Endodermal cell (in vitro differentiated cells): ENCODE data around the gene PHF8. TPM values are rescaled to one million over a fixed set of nuclear protein-coding genes. Genes with fewer than 3 reads are reported as not detected.

Experiments
- DNase-seq: peaks from one replicate; pipeline ENCODE4 v3.0.0-alpha.2; 2017
- H3K27ac ChIP-seq: 2 replicates; pipeline ENCODE4 v1.5.1; 2013; ENCODE audit warnings: mild to moderate bottlenecking, low read depth, low read length, moderate library complexity
- H3K27me3 ChIP-seq: 2 replicates; pipeline ENCODE4 v1.6.1; 2013; ENCODE audit warnings: mild to moderate bottlenecking, low read length, moderate library complexity; ENCODE audit not compliant: insufficient read depth, control insufficient read depth, poor library complexity, severe bottlenecking
- H3K36me3 ChIP-seq: 2 replicates; pipeline ENCODE4 v1.7.0; 2013; ENCODE audit warnings: mild to moderate bottlenecking, low read length, moderate library complexity; ENCODE audit not compliant: control insufficient read depth, insufficient read depth
- H3K4me1 ChIP-seq: one replicate; pipeline ENCODE4 v1.7.0; 2013; ENCODE audit warnings: low read length; ENCODE audit not compliant: control insufficient read depth, insufficient read depth
- H3K4me3 ChIP-seq: 2 replicates; pipeline ENCODE4 v1.5.1; 2013; ENCODE audit warnings: mild to moderate bottlenecking, low read length, moderate library complexity
- H3K9ac ChIP-seq: 2 replicates; pipeline ENCODE4 v1.6.1; 2013; ENCODE audit warnings: mild to moderate bottlenecking, low read length, moderate library complexity; ENCODE audit not compliant: poor library complexity, severe bottlenecking; ENCODE audit errors: extremely low read depth
- H3K9me3 ChIP-seq: 2 replicates; pipeline ENCODE4 v1.6.1; 2013; ENCODE audit warnings: mild to moderate bottlenecking, low read length, moderate library complexity; ENCODE audit not compliant: control insufficient read depth
- H3K27ac Mint-ChIP-seq: 2 replicates; pipeline ENCODE4 v1.8.0; 2020; ENCODE audit warnings: mixed read lengths
- H3K27me3 Mint-ChIP-seq: 2 replicates; pipeline ENCODE4 v1.8.0; 2021; ENCODE audit warnings: mild to moderate bottlenecking, mixed read lengths; ENCODE audit not compliant: insufficient read depth
- H3K36me3 Mint-ChIP-seq: 2 replicates; pipeline ENCODE4 v1.8.0; 2020; ENCODE audit warnings: low read depth, mixed read lengths
- H3K4me1 Mint-ChIP-seq: 2 replicates; pipeline ENCODE4 v1.8.0; 2020; ENCODE audit warnings: mixed read lengths
- H3K4me3 Mint-ChIP-seq: 2 replicates; pipeline ENCODE4 v1.8.0; 2020; ENCODE audit warnings: mild to moderate bottlenecking, moderate library complexity, mixed read lengths
- H3K9me3 Mint-ChIP-seq: 2 replicates; pipeline ENCODE4 v1.8.0; 2020; ENCODE audit warnings: mild to moderate bottlenecking, mixed read lengths
- WGBS, 2 experiments: methylation state at CpG; one replicate each; pipeline versions ENCODE4 v1.1.5 to v1.1.7; 2013; ENCODE audit warnings: missing lambda C conversion rate in 2 of 2, mixed read lengths in 1 of 2; ENCODE audit not compliant: insufficient coverage in 1 of 2, insufficient read length in 1 of 2; 5-methylcytosine and 5-hydroxymethylcytosine counted together
- total RNA-seq, 2 donors: library from RNA; stranded (reverse); fragmentation: NEBNext Ultra II Directional in 1 of 2; extraction: Animal tissue kit (Norgen Biotek cat#: 25700) in 1 of 2; gene quantifications; 2 replicates in 1 of 2; 3 replicates in 1 of 2; pipeline ENCODE4 v1.2.1, GENCODE V29; 2021
- TF ChIP-seq, protein P1 (sequence below): fragments of 200-600 bp; sonication (generic); conservative IDR thresholded peaks from 2 replicates; pipeline ENCODE4 v1.5.0; 2021; ENCODE audit warnings: antibody characterized with exemption, mild to moderate bottlenecking

The PHF8 gene
- total RNA-seq, 2 donors from 2014 or later = 30.6 to 36.4 TPM

DNA sequence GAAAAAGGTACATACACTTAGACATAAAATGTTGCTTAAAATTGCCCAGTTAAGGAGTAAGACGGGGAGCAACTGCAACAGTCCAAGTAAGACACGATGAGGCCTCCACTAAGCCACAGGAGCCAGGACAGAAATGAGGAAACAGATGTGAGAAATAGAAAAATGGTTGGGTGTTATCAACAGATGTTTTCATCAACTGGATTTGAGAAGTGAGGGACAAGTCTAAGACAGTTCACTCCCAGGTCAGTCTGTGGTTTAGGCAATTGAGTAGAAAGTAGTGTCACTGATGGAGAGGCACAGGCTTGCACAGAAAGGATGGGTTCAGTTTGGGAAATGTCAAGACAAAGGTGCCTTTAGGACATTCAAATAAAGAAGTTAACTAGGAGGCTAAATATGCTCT is 23.5 kb upstream of the PHF8 start:
- no peaks in the 10 kb centered on the region for H3K9me3 ChIP-seq
- H3K4me3 Mint-ChIP-seq = no peak overlapping the region
- WGBS, 2 experiments = 90% methylated on average over 2 of the region's 2 CpGs; no CpG with 5 or more reads in 1 of the 2 experiments
- H3K4me3 ChIP-seq = no peak overlapping the region
- peaks cover 58% of the 10 kb centered on the region for H3K9me3 Mint-ChIP-seq
- H3K4me1 Mint-ChIP-seq = no peaks in the 10 kb centered on the region
- H3K36me3 Mint-ChIP-seq = no peaks in the 10 kb centered on the region
- DNase-seq = no peak
- no peak overlapping the region for H3K9ac ChIP-seq
- H3K4me1 ChIP-seq = no peaks in the 10 kb centered on the region
- no peaks in the 10 kb centered on the region for H3K27me3 ChIP-seq
- H3K27me3 Mint-ChIP-seq = no peaks in the 10 kb centered on the region
- H3K36me3 ChIP-seq = no peaks in the 10 kb centered on the region
- no peak overlapping the region for H3K27ac ChIP-seq
- H3K27ac Mint-ChIP-seq = no peak overlapping the region
- TF ChIP-seq, protein P1, sequence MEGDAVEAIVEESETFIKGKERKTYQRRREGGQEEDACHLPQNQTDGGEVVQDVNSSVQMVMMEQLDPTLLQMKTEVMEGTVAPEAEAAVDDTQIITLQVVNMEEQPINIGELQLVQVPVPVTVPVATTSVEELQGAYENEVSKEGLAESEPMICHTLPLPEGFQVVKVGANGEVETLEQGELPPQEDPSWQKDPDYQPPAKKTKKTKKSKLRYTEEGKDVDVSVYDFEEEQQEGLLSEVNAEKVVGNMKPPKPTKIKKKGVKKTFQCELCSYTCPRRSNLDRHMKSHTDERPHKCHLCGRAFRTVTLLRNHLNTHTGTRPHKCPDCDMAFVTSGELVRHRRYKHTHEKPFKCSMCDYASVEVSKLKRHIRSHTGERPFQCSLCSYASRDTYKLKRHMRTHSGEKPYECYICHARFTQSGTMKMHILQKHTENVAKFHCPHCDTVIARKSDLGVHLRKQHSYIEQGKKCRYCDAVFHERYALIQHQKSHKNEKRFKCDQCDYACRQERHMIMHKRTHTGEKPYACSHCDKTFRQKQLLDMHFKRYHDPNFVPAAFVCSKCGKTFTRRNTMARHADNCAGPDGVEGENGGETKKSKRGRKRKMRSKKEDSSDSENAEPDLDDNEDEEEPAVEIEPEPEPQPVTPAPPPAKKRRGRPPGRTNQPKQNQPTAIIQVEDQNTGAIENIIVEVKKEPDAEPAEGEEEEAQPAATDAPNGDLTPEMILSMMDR = no peak

DNA sequence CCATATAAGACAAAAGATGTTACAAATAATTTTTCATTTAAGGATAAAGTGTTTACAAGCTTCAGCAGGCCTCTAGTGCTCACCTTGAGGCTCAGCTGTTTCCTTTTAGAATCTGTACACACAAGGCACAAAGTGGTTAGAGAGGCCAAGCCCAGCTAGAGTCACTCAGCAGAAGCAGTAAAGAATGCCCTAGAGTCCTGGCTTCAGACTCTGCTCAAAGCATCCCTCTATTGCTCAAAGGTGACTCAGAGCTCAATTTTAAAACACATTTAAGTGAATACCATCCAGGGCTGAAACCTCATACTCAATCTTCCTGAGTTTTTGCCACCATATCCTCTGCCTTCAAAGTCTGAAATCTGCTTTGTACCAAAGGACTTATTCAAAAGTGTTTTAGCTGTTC is 22.6 kb upstream of the PHF8 start:
- no peaks in the 10 kb centered on the region for H3K27me3 Mint-ChIP-seq
- H3K9ac ChIP-seq = no peak overlapping the region
- H3K4me3 Mint-ChIP-seq = no peak overlapping the region
- no peaks in the 10 kb centered on the region for H3K36me3 ChIP-seq
- peaks cover 67% of the 10 kb centered on the region for H3K9me3 Mint-ChIP-seq
- H3K27ac Mint-ChIP-seq = no peak overlapping the region
- no peaks in the 10 kb centered on the region for H3K4me1 ChIP-seq
- no peak overlapping the region for H3K27ac ChIP-seq
- TF ChIP-seq, protein P1 = no peak
- DNase-seq = no peak
- no peaks in the 10 kb centered on the region for H3K4me1 Mint-ChIP-seq
- H3K36me3 Mint-ChIP-seq = no peaks in the 10 kb centered on the region
- H3K27me3 ChIP-seq = no peaks in the 10 kb centered on the region
- H3K9me3 ChIP-seq = no peaks in the 10 kb centered on the region
- H3K4me3 ChIP-seq = no peak overlapping the region

DNA sequence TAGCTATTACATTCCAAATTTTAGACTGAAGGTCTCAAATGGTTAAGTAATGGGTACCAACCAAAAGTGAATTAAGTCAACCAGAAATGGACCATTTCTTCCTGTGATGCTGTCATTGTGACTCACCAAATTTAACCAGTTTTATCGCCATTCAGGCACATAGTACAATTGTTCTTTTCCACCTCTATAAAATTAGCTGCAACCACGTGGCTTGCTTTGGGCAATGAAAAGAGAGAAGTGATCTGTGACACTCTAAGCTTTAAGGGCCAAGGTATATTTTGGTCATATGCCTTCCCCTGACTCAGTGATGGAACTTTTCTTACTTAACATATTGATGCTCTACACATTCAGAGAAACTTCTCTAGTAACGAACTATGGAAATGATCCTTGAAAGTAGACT is 20.3 kb upstream of the PHF8 start:
- no peaks in the 10 kb centered on the region for H3K27me3 Mint-ChIP-seq
- 97 to 100% methylated on average over 1 to 3 of the region's 3 CpGs for WGBS, 2 experiments
- DNase-seq = no peak
- no peaks in the 10 kb centered on the region for H3K36me3 ChIP-seq
- H3K27me3 ChIP-seq = no peaks in the 10 kb centered on the region
- no peak overlapping the region for H3K4me3 ChIP-seq
- H3K9me3 ChIP-seq = no peaks in the 10 kb centered on the region
- H3K4me1 Mint-ChIP-seq = no peaks in the 10 kb centered on the region
- no peak overlapping the region for H3K9ac ChIP-seq
- no peak overlapping the region for H3K4me3 Mint-ChIP-seq
- TF ChIP-seq, protein P1 = no peak
- H3K27ac Mint-ChIP-seq = no peak overlapping the region
- no peaks in the 10 kb centered on the region for H3K36me3 Mint-ChIP-seq
- H3K27ac ChIP-seq = no peak overlapping the region
- H3K9me3 Mint-ChIP-seq = peaks cover 58% of the 10 kb centered on the region
- H3K4me1 ChIP-seq = no peaks in the 10 kb centered on the region
